Progenitor cell of endocrine pancreas (in vitro differentiated cells): ENCODE data around the gene PGAP6. TPM values are rescaled to one million over a fixed set of nuclear protein-coding genes. Genes with fewer than 3 reads are reported as not detected.
"Not testable (repeated sequence)": the region's sequence is repeated elsewhere in the genome, so short reads cannot be mapped to it uniquely, and the experiment has no call there.

Experiments used
- DNase-seq: peaks from one replicate; pipeline ENCODE4 v3.0.0; 2021; ENCODE audit warnings: low spot score; ENCODE audit not compliant: unreplicated experiment
- H3K27ac Mint-ChIP-seq: 2 replicates; pipeline ENCODE4 v1.8.0; 2021; ENCODE audit warnings: mild to moderate bottlenecking, moderate library complexity, mixed read lengths
- H3K27me3 Mint-ChIP-seq: 2 replicates; pipeline ENCODE4 v1.8.0; 2021; ENCODE audit warnings: mixed read lengths
- H3K36me3 Mint-ChIP-seq: 2 replicates; pipeline ENCODE4 v1.8.0; 2022; ENCODE audit warnings: mixed read lengths; ENCODE audit not compliant: insufficient read depth
- H3K4me1 Mint-ChIP-seq: 2 replicates; pipeline ENCODE4 v1.8.0; 2021; ENCODE audit warnings: low read depth, mixed read lengths
- H3K4me3 Mint-ChIP-seq: 2 replicates; pipeline ENCODE4 v1.8.0; 2021; ENCODE audit warnings: low read depth, mild to moderate bottlenecking, moderate library complexity, mixed read lengths
- H3K9me3 Mint-ChIP-seq: 2 replicates; pipeline ENCODE4 v1.8.0; 2021; ENCODE audit warnings: low read depth, mixed read lengths
- CTCF ChIP-seq: fragments of 200-600 bp; sonication (generic); IDR thresholded peaks from one replicate; pipeline ENCODE4 v1.5.0; 2021; ENCODE audit warnings: antibody characterized with exemption, mild to moderate bottlenecking; ENCODE audit not compliant: unreplicated experiment
- total RNA-seq: library from RNA; stranded (reverse); gene quantifications from 2 replicates; pipeline ENCODE4 v1.2.1, GENCODE V29; 2021

Gene PGAP6
- total RNA-seq, 1 donor from 2014 or later, result 92.9 TPM

GRCh38 chr16:396199-396598 lies 14.4 kb upstream of the PGAP6 start:
- H3K36me3 Mint-ChIP-seq, result no peaks in the 10 kb centered on the region
- peaks cover 9% of the 10 kb centered on the region for H3K4me1 Mint-ChIP-seq
- DNase-seq, result no peak
- no peaks in the 10 kb centered on the region for H3K9me3 Mint-ChIP-seq
- TF ChIP-seq CTCF, result no peak
- peak overlapping the region; percentile 86 for H3K4me3 Mint-ChIP-seq
- peak overlapping the region; percentile 96 for H3K27ac Mint-ChIP-seq
- H3K27me3 Mint-ChIP-seq, result no peaks in the 10 kb centered on the region

GRCh38 chr16:392450-393030 lies 10.8 kb upstream of the PGAP6 start:
- H3K4me3 Mint-ChIP-seq, result no peak overlapping the region
- no peak for TF ChIP-seq CTCF
- peaks cover 21% of the 10 kb centered on the region for H3K4me1 Mint-ChIP-seq
- H3K27ac Mint-ChIP-seq, result no peak overlapping the region
- peaks cover 2% of the 10 kb centered on the region for H3K36me3 Mint-ChIP-seq
- no peaks in the 10 kb centered on the region for H3K9me3 Mint-ChIP-seq
- DNase-seq, result no peak
- H3K27me3 Mint-ChIP-seq, result no peaks in the 10 kb centered on the region

- Mint-ChIP-seq H3K36me3 (peaks cover 2% of the 10 kb centered on the region), H3K4me3 (no peak overlapping the region), H3K9me3 (no peaks in the 10 kb centered on the region), H3K4me1 (peaks cover 22% of the 10 kb centered on the region), H3K27me3 (no peaks in the 10 kb centered on the region), H3K27ac (no peak overlapping the region)
- DNase-seq, result no peak
- peak; percentile 67 for TF ChIP-seq CTCF
Observed at GRCh38 chr16:391885-392335, 10.1 kb upstream of the PGAP6 start.

- peaks cover 17% of the 10 kb centered on the region for H3K4me1 Mint-ChIP-seq
- no peaks in the 10 kb centered on the region for H3K9me3 Mint-ChIP-seq
- no peaks in the 10 kb centered on the region for H3K27me3 Mint-ChIP-seq
- H3K27ac Mint-ChIP-seq, result no peak overlapping the region
- no peak overlapping the region for H3K4me3 Mint-ChIP-seq
- no peak for DNase-seq
- peaks cover 2% of the 10 kb centered on the region for H3K36me3 Mint-ChIP-seq
- TF ChIP-seq CTCF, result no peak
Observed at GRCh38 chr16:389352-389751, 7.6 kb upstream of the PGAP6 start.

- peak overlapping the region; percentile 24 for H3K4me3 Mint-ChIP-seq
- not testable (repeated sequence) for H3K36me3 Mint-ChIP-seq, DNase-seq, H3K27me3 Mint-ChIP-seq, H3K9me3 Mint-ChIP-seq
- peaks cover 27% of the 10 kb centered on the region for H3K4me1 Mint-ChIP-seq
- H3K27ac Mint-ChIP-seq, result peak overlapping the region; percentile 87
- peak; percentile 58 for TF ChIP-seq CTCF
Observed at GRCh38 chr16:387761-388666, 6.2 kb upstream of the PGAP6 start.
